B cell (primary cell): ENCODE measurements around the gene CLEC2L. TPM values are rescaled to one million over a fixed set of nuclear protein-coding genes. Genes with fewer than 3 reads are reported as not detected.

ENCODE experiments used
- ATAC-seq: fragments of 200-7000 bp; cut with Tn5 transposase; one replicate; pipeline ENCODE4 v1.10.0; 2021; ENCODE audit warnings: low read depth, mild to moderate bottlenecking, moderate number of reproducible peaks, moderate library complexity
- CTCF ChIA-PET: fragments of 350-600 bp; sonication (Branson Sonifier 250); formaldehyde crosslinking; loops from one replicate; lab custom pipeline; 2021; ENCODE audit warnings: antibody characterized with exemption, inconsistent platforms; lab: Charles Lee
- POLR2A ChIA-PET: fragments of 350-600 bp; sonication (Branson Sonifier 250); formaldehyde crosslinking; loops from one replicate; lab custom pipeline; 2021; ENCODE audit warnings: antibody characterized with exemption; lab: Charles Lee
- DNase-seq: peaks from one replicate; pipeline ENCODE4 v3.0.0; 2013
- H2AFZ ChIP-seq: 2 replicates; pipeline ENCODE4 v1.6.1; 2012; ENCODE audit warnings: mild to moderate bottlenecking, low read depth, low read length; ENCODE audit not compliant: insufficient read depth, poor library complexity, severe bottlenecking
- H3K27ac ChIP-seq, 2 donors: 1 replicate in 1 of 2; 2 replicates in 1 of 2; pipeline ENCODE4 v1.5.1; 2012 to 2013; ENCODE audit warnings: low read length in 2 of 2, mild to moderate bottlenecking in 2 of 2, moderate library complexity in 1 of 2
- H3K27me3 ChIP-seq, 4 experiments: fragments of 200-600 bp in 1 of 4; sonication (generic) in 1 of 4; replicated peaks in 1 of 4; 1 replicate in 2 of 4; 2 replicates in 2 of 4; pipeline versions ENCODE4 v1.6.1 to v1.7.0; 2013 to 2016; ENCODE audit warnings: low read length in 3 of 4, mild to moderate bottlenecking in 2 of 4, mixed read lengths in 1 of 4, moderate library complexity in 1 of 4; ENCODE audit not compliant: insufficient read depth in 4 of 4, control insufficient read depth in 3 of 4; ENCODE audit errors: control extremely low read depth in 1 of 4
- H3K36me3 ChIP-seq, 2 experiments: replicated peaks in 1 of 2; 1 replicate in 1 of 2; 2 replicates in 1 of 2; pipeline versions ENCODE4 v1.6.1 to v1.7.1; 2013; ENCODE audit warnings: low read length in 1 of 2; ENCODE audit not compliant: insufficient read depth in 2 of 2, control insufficient read depth in 1 of 2; ENCODE audit errors: control extremely low read depth in 1 of 2, extremely low read depth in 1 of 2
- H3K4me1 ChIP-seq, 2 donors: fragments of 200-600 bp in 1 of 2; sonication (generic) in 1 of 2; 1 replicate in 1 of 2; 2 replicates in 1 of 2; pipeline versions ENCODE4 v1.5.1 to v1.6.1; 2013 to 2017; ENCODE audit warnings: low read length in 2 of 2; ENCODE audit not compliant: control insufficient read depth in 2 of 2, insufficient read depth in 2 of 2
- H3K4me2 ChIP-seq: replicated peaks from 2 replicates; pipeline ENCODE3; 2012; ENCODE audit warnings: mild to moderate bottlenecking, low read depth, low read length; ENCODE audit not compliant: poor library complexity, severe bottlenecking
- H3K4me3 ChIP-seq, 5 experiments: fragments of 200-600 bp in 1 of 5; sonication (generic) in 1 of 5; 1 replicate in 3 of 5; 2 replicates in 2 of 5; pipeline versions ENCODE4 v1.5.1 to v1.7.0; 2011 to 2016; ENCODE audit warnings: low read length in 4 of 5, mild to moderate bottlenecking in 4 of 5, low read depth in 2 of 5, control low read depth in 1 of 5, moderate library complexity in 1 of 5; ENCODE audit not compliant: insufficient read depth in 1 of 5; ENCODE audit errors: control extremely low read depth in 1 of 5, extremely low read depth in 1 of 5
- H3K79me2 ChIP-seq: fragments of 200-600 bp; sonication (generic); one replicate; pipeline ENCODE4 v1.6.0; 2016; ENCODE audit warnings: low read length; ENCODE audit not compliant: control insufficient read depth, insufficient read depth
- H3K9ac ChIP-seq: fragments of 200-600 bp; sonication (generic); 2 replicates; pipeline ENCODE4 v1.6.1; 2017; ENCODE audit warnings: mild to moderate bottlenecking, low read length, moderate library complexity
- H3K9me3 ChIP-seq, 3 donors: one replicate each; pipeline versions ENCODE4 v1.6.1 to v1.7.1; 2013; ENCODE audit warnings: low read length in 2 of 3; ENCODE audit not compliant: control insufficient read depth in 2 of 3, insufficient read depth in 1 of 3; ENCODE audit errors: control extremely low read depth in 1 of 3
- H4K20me1 ChIP-seq: 2 replicates; pipeline ENCODE4 v1.6.0; 2012; ENCODE audit warnings: mild to moderate bottlenecking, low read length; ENCODE audit not compliant: insufficient read depth, control insufficient read depth, poor library complexity, severe bottlenecking
- H3K27ac Mint-ChIP-seq: one replicate; pipeline ENCODE4 v1.8.0; 2021; ENCODE audit warnings: mixed read lengths
- H3K27me3 Mint-ChIP-seq: one replicate; pipeline ENCODE4 v1.8.0; 2021; ENCODE audit warnings: mixed read lengths
- H3K4me1 Mint-ChIP-seq: one replicate; pipeline ENCODE4 v1.8.0; 2021; ENCODE audit warnings: mixed read lengths
- H3K4me3 Mint-ChIP-seq: one replicate; pipeline ENCODE4 v1.8.0; 2021; ENCODE audit warnings: mixed read lengths
- H3K9me3 Mint-ChIP-seq: one replicate; pipeline ENCODE4 v1.8.0; 2022; ENCODE audit warnings: mixed read lengths; ENCODE audit not compliant: insufficient read depth
- CTCF ChIP-seq: fragments of 200-600 bp; IDR thresholded peaks from one replicate; pipeline ENCODE4 v1.8.0; 2022; ENCODE audit warnings: antibody characterized with exemption, mild to moderate bottlenecking
- EZH2 ChIP-seq: IDR thresholded peaks from 2 replicates; pipeline ENCODE4 v1.6.1; 2012; ENCODE audit warnings: borderline replicate concordance, low read depth, mild to moderate bottlenecking, moderate library complexity, low read length; ENCODE audit not compliant: insufficient read depth, poor library complexity, severe bottlenecking
- WGBS: methylation state at CpG from one replicate; pipeline ENCODE4 v1.1.5; 2013; ENCODE audit warnings: missing lambda C conversion rate; ENCODE audit not compliant: insufficient coverage; 5-methylcytosine and 5-hydroxymethylcytosine counted together
- intact Hi-C: fragments of 100-400 bp; cut with micrococcal nuclease; formaldehyde crosslinking; loops from one replicate; pipeline ENCODE4 v1.10.0; 2022
- polyA plus RNA-seq: library from polyadenylated mRNA; depleted of rRNA; stranded (reverse); fragments of >200 nt; gene quantifications from 2 replicates; pipeline ENCODE4 v1.2.3, GENCODE V29; 2012
- total RNA-seq, 2 donors: library from RNA; stranded (reverse); fragments of 120-200 nt in 1 of 2; gene quantifications; 1 replicate in 1 of 2; 2 replicates in 1 of 2; pipeline versions ENCODE4 v1.2.3 to v1.2.4, GENCODE V29; 2013 to 2022

Gene CLEC2L
- total and polyA plus RNA-seq, 2 donors (not counting 1 experiment from before 2014, with no cell fraction given), result not detected

- Mint-ChIP-seq H3K27ac (no peak overlapping the region), H3K4me3 (no peak overlapping the region), H3K9me3 (peaks cover 4% of the 10 kb centered on the region), H3K27me3 (peaks cover 18% of the 10 kb centered on the region), H3K4me1 (no peaks in the 10 kb centered on the region)
- H3K4me3 ChIP-seq, result no peak overlapping the region
- 100% methylated on average over 1 of the region's 2 CpGs for WGBS
- H3K4me1 ChIP-seq, result no peaks in the 10 kb centered on the region
- H3K4me2 ChIP-seq, result no peak overlapping the region
- ChIA-PET CTCF (interaction anchor here (0.6 kb wide), 1 partner anchor 96 kb away, joined by 3 read pairs; no protein-coding TSS in a partner anchor), POLR2A (no interaction called here)
- H3K9me3 ChIP-seq, result peaks cover 0 to 9% (median 0%) of the 10 kb centered on the region in 3 donors
- intact Hi-C loops, result no loop called here
- peaks cover 0 to 6% (median 2%) of the 10 kb centered on the region in 4 experiments for H3K27me3 ChIP-seq
- no peak for TF ChIP-seq CTCF
- no peak for TF ChIP-seq EZH2
- no peak overlapping the region for H3K27ac ChIP-seq
- H3K79me2 ChIP-seq, result no peaks in the 10 kb centered on the region
- H3K36me3 ChIP-seq, result no peaks in the 10 kb centered on the region
- DNase-seq (no peak), ATAC-seq (no peak)
- no peaks in the 10 kb centered on the region for H4K20me1 ChIP-seq
- no peak overlapping the region for H2AFZ ChIP-seq
- no peak overlapping the region for H3K9ac ChIP-seq
Observed at GRCh38 chr7:139560199-139560598, 36.7 kb downstream of the CLEC2L start.

GRCh38 chr7:139560678-139561077 lies 37.2 kb downstream of the CLEC2L start:
- H4K20me1 ChIP-seq, result no peaks in the 10 kb centered on the region
- H3K4me2 ChIP-seq, result no peak overlapping the region
- POLR2A ChIA-PET, result no interaction called here
- H3K9me3 Mint-ChIP-seq, result peaks cover 4% of the 10 kb centered on the region
- H2AFZ ChIP-seq, result no peak overlapping the region
- no peaks in the 10 kb centered on the region for H3K36me3 ChIP-seq
- ATAC-seq (no peak), DNase-seq (no peak)
- intact Hi-C loops, result no loop called here
- H3K27ac Mint-ChIP-seq, result no peak overlapping the region
- no peaks in the 10 kb centered on the region for H3K79me2 ChIP-seq
- peaks cover 0 to 6% (median 2%) of the 10 kb centered on the region in 4 experiments for H3K27me3 ChIP-seq
- no peaks in the 10 kb centered on the region for H3K4me1 ChIP-seq
- peaks cover 0 to 9% (median 0%) of the 10 kb centered on the region in 3 donors for H3K9me3 ChIP-seq
- H3K4me3 ChIP-seq, result no peak overlapping the region
- TF ChIP-seq EZH2, result no peak
- TF ChIP-seq CTCF, result no peak
- H3K27me3 Mint-ChIP-seq, result peaks cover 18% of the 10 kb centered on the region
- no peaks in the 10 kb centered on the region for H3K4me1 Mint-ChIP-seq
- WGBS, result 93% methylated on average over 11 of the region's 11 CpGs
- no peak overlapping the region for H3K27ac ChIP-seq
- no peak overlapping the region for H3K4me3 Mint-ChIP-seq
- CTCF ChIA-PET, result interaction anchor here (0.6 kb wide), 1 partner anchor 96 kb away, joined by 3 read pairs; no protein-coding TSS in a partner anchor
- no peak overlapping the region for H3K9ac ChIP-seq
